HG03571 (cell line): Measurements from ENCODE around the gene SYNPO.

Experiments used
- ATAC-seq: cut with Tn5 transposase; IDR thresholded peaks from one replicate; pipeline ENCODE4 v1.9.1; 2021; ENCODE audit not compliant: unreplicated experiment

Gene SYNPO

GRCh38 chr5:150640311-150641005, at the start of gene SYNPO:
Gene SYNPO (plus strand): TSS chr5:150640660. CDS start chr5:150648276, 7,616 bp downstream.
- no peak for ATAC-seq

- no peak for ATAC-seq
Measured at GRCh38 chr5:150590979-150591695, 49.3 kb upstream of the SYNPO start.

GRCh38 chr5:150593593-150593992, 46.9 kb upstream of the SYNPO start:
- ATAC-seq = no peak

GRCh38 chr5:150593996-150594395, 46.5 kb upstream of the SYNPO start:
- no peak for ATAC-seq

GRCh38 chr5:150595466-150596031, 44.9 kb upstream of the SYNPO start:
- ATAC-seq = no peak

GRCh38 chr5:150596313-150596712, 44.1 kb upstream of the SYNPO start:
- ATAC-seq = no peak

GRCh38 chr5:150596826-150597225, 43.6 kb upstream of the SYNPO start:
- no peak for ATAC-seq

- ATAC-seq = no peak
Measured at GRCh38 chr5:150598006-150598405, 42.5 kb upstream of the SYNPO start.

- ATAC-seq = no peak
Measured at GRCh38 chr5:150598821-150599273, 41.6 kb upstream of the SYNPO start.

- no peak for ATAC-seq
Measured at GRCh38 chr5:150599281-150599680, 41.2 kb upstream of the SYNPO start.

- no peak for ATAC-seq
Measured at GRCh38 chr5:150599917-150600511, 40.4 kb upstream of the SYNPO start.

GRCh38 chr5:150600616-150601490, 39.6 kb upstream of the SYNPO start:
- ATAC-seq = no peak

- no peak for ATAC-seq
Measured at GRCh38 chr5:150601491-150602345, 38.7 kb upstream of the SYNPO start.

- ATAC-seq = no peak
Measured at GRCh38 chr5:150603052-150603451, 37.4 kb upstream of the SYNPO start.

- no peak for ATAC-seq
Measured at GRCh38 chr5:150603491-150603890, 37.0 kb upstream of the SYNPO start.

GRCh38 chr5:150604010-150604409, 36.5 kb upstream of the SYNPO start:
- ATAC-seq = no peak

GRCh38 chr5:150604894-150605440, 35.5 kb upstream of the SYNPO start:
- ATAC-seq = no peak

GRCh38 chr5:150605546-150605945, 34.9 kb upstream of the SYNPO start:
- no peak for ATAC-seq

- no peak for ATAC-seq
Measured at GRCh38 chr5:150606476-150606875, 34.0 kb upstream of the SYNPO start.

- no peak for ATAC-seq
Measured at GRCh38 chr5:150607105-150607504, 33.4 kb upstream of the SYNPO start.
